Transverse colon (tissue), 4 donors: ENCODE measurements around the gene RMI1. TPM values are rescaled to one million over a fixed set of nuclear protein-coding genes. Genes with fewer than 3 reads are reported as not detected.
A peak's percentile ranks its signal among the peaks of the same experiment; 100 is the strongest.

Source experiments
- DNase-seq: peaks from one replicate; pipeline ENCODE4 v3.0.0-alpha.2; 2019
- H3K27ac ChIP-seq, 4 donors: fragments of 200-600 bp; sonication (generic); 2 replicates each; pipeline ENCODE4 v1.5.1; 2016 to 2018; ENCODE audit warnings: inconsistent platforms in 4 of 4
- H3K27me3 ChIP-seq: fragments of 200-600 bp; sonication (generic); 2 replicates; pipeline ENCODE4 v1.5.1; 2017; ENCODE audit warnings: inconsistent platforms
- H3K36me3 ChIP-seq, 4 donors: fragments of 200-600 bp; sonication (generic); 2 replicates each; pipeline ENCODE4 v1.5.1; 2017 to 2019; ENCODE audit warnings: inconsistent platforms in 4 of 4
- H3K4me1 ChIP-seq, 4 donors: fragments of 200-600 bp; sonication (generic); 2 replicates each; pipeline ENCODE4 v1.5.1; 2017 to 2020; ENCODE audit warnings: inconsistent platforms in 4 of 4
- H3K4me3 ChIP-seq, 4 donors: fragments of 200-600 bp; sonication (generic); 1 replicate in 1 of 4; 2 replicates in 3 of 4; pipeline versions ENCODE4 v1.5.1 to v1.6.1; 2017 to 2019; ENCODE audit warnings: inconsistent platforms in 4 of 4
- H3K9me3 ChIP-seq, 2 donors: fragments of 200-600 bp; sonication (generic); 2 replicates each; pipeline ENCODE4 v1.5.1; 2017 to 2019; ENCODE audit warnings: inconsistent platforms in 2 of 2
- EP300 ChIP-seq: sonication (generic); formaldehyde crosslinking; IDR thresholded peaks from one replicate; pipeline ENCODE4 v1.6.1; 2017; ENCODE audit warnings: antibody characterized with exemption, low read depth
- POLR2A ChIP-seq: fragments of 450-650 bp; IDR thresholded peaks from one replicate; pipeline ENCODE4 v1.6.1; 2016; ENCODE audit warnings: antibody characterized with exemption, mild to moderate bottlenecking, moderate library complexity
- POLR2AphosphoS5 ChIP-seq, 3 donors: sonication (generic); formaldehyde crosslinking; IDR thresholded peaks; one replicate each; pipeline ENCODE4 v1.6.1; 2016; ENCODE audit warnings: antibody characterized with exemption in 3 of 3
- WGBS, 2 donors: methylation state at CpG; one replicate each; pipeline ENCODE4 v1.1.5; 2018; ENCODE audit warnings: low coverage in 1 of 2; 5-methylcytosine and 5-hydroxymethylcytosine counted together
- in situ Hi-C, 4 donors: fragments of 200-750 bp; cut with MboI; loops; one replicate each; pipeline versions ENCODE4 v1.15.0 to v1.15.1; 2017; ENCODE audit warnings: low sequenced_read_pairs in 3 of 4, low pct_ligation_motif_present in 1 of 4, low pct_unique_long_range_greater_than_20kb in 1 of 4
- intact Hi-C: fragments of 100-400 bp; cut with DNase I; formaldehyde crosslinking; loops from one replicate; pipeline ENCODE4 v1.15.1; 2023; ENCODE audit warnings: low total_unique reads
- total RNA-seq, 4 donors: library from RNA; depleted of rRNA; stranded (reverse); fragments of >200 nt; gene quantifications; one replicate each; pipeline ENCODE4 v1.1.0, GENCODE V29; 2016
- TF ChIP-seq, protein P1 (sequence below), 5 experiments: fragments of 200-600 bp in 3 of 5; fragments of 450-650 bp in 2 of 5; sonication (generic) in 3 of 5; IDR thresholded peaks; 1 replicate in 2 of 5; 2 replicates in 3 of 5; pipeline ENCODE4 v1.5.1; 2016 to 2017; ENCODE audit warnings: antibody characterized with exemption in 5 of 5, inconsistent platforms in 3 of 5, mild to moderate bottlenecking in 2 of 5, moderate library complexity in 1 of 5

The RMI1 gene
- total RNA-seq, 4 donors from 2014 or later, result 1.8 to 13.1 (median 9.1) TPM

DNA sequence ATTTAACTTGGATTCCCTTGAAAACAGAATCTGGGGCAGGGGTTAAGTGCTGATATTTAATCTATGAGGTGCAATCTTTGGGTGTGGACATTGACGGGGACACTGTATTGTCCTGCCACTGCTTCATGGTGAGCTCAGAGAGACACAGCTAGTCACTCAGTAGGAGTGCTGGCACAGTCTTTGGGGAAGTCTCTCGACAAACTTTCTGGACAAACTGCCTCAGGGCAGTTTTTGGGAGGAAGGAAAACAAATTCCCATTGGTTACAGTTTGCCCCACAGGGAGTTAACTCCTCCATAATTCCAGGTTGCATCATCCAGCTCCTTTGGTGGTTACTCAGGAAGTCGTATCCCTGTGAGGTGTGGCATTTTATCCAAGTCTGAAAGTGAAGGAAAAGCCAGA lies 18.4 kb upstream of the RMI1 start:
- H3K36me3 ChIP-seq, result peaks cover 0 to 4% (median 0%) of the 10 kb centered on the region in 4 donors
- intact Hi-C loops (no loop called here), in situ Hi-C loops (loop anchor here in 1 of 4 donors (25.0 kb wide), 1 partner anchor 1975 kb away; the partner anchor contains the start of gene NAA35)
- peaks cover 2 to 7% (median 3%) of the 10 kb centered on the region in 4 donors for H3K4me1 ChIP-seq
- no peak for TF ChIP-seq POLR2A
- TF ChIP-seq, protein P1, sequence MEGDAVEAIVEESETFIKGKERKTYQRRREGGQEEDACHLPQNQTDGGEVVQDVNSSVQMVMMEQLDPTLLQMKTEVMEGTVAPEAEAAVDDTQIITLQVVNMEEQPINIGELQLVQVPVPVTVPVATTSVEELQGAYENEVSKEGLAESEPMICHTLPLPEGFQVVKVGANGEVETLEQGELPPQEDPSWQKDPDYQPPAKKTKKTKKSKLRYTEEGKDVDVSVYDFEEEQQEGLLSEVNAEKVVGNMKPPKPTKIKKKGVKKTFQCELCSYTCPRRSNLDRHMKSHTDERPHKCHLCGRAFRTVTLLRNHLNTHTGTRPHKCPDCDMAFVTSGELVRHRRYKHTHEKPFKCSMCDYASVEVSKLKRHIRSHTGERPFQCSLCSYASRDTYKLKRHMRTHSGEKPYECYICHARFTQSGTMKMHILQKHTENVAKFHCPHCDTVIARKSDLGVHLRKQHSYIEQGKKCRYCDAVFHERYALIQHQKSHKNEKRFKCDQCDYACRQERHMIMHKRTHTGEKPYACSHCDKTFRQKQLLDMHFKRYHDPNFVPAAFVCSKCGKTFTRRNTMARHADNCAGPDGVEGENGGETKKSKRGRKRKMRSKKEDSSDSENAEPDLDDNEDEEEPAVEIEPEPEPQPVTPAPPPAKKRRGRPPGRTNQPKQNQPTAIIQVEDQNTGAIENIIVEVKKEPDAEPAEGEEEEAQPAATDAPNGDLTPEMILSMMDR (IDR thresholded peaks at IDR 0.05), result no peak
- no peak for TF ChIP-seq EP300
- no peak for TF ChIP-seq POLR2AphosphoS5 (IDR thresholded peaks at IDR 0.05)
- no peaks in the 10 kb centered on the region for H3K27me3 ChIP-seq
- no peaks in the 10 kb centered on the region for H3K9me3 ChIP-seq
- peak overlapping the region in 3 of 4 donors; percentile 10 to 23 (median 13) for H3K27ac ChIP-seq
- WGBS, 2 donors, result 17 to 55% methylated on average over 2 to 3 of the region's 3 CpGs
- no peak for DNase-seq
- H3K4me3 ChIP-seq, result no peak overlapping the region

DNA sequence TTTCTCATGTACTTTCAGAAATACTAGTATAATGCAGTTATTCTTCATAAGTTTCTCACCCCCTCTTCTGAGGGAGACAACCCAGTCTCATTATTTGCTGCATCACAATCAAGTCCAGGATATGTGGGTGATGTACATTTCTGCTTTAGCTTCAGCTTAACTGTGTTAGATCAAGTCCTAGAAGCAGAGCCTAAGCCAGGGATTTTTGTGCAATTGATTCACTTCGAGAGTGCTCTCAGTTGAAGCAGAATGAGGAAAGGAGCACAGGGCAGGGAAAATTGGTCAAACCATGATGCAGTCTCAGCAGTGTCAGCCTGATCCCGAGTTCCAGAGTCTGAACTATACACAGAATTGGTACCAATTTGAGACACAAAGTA lies 15.6 kb upstream of the RMI1 start:
- no peak for TF ChIP-seq POLR2A
- peak in 2 of 3 donors; percentile 2 to 28 for TF ChIP-seq POLR2AphosphoS5 (IDR thresholded peaks at IDR 0.05)
- TF ChIP-seq, protein P1 (IDR thresholded peaks at IDR 0.05), result no peak
- intact Hi-C loops, result no loop called here

DNA sequence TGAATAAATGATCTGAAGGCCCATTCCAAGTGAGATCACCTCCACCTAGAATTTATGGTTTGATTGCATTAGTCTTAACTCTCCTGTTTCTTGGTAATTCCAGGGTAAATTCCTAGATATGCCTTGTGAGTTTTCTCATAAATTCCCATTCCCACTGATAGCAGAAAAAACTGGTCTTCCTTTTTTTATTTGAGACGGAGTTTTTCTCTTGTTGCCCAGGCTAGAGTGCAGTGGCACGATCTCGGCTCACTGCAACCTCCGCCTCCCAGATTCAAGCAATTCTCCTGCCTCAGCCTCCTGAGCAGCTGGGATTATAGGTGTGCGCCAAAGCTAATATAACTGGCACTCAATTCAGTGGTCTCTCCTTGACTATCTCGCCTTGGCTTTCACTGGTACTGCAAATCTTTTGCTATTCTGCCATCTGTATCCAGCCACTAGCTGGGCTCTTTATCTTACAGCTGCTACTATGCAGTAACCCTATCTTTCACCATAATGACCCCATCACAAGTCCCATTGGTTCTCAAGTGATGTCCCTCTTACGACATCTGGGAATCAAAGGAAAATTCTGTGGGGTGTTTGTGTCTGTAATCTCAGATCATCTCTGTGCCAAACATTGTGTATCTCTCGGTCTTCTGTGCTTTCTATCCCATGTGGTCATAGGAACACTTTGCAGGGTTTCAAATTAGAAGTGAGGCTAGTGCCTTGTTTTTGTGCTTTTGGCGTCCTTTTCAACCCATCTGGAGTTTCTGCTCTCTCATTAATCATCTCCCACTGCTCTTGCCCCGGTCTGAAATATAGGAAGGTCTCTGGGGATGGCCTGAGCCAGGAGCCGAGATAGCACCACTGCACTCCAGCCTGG lies 15.0 kb upstream of the RMI1 start:
- 70 to 76% methylated on average over 4 to 11 of the region's 11 CpGs for whole genome bisulfite sequencing, 2 donors
- H3K27ac ChIP-seq, result no peak overlapping the region

More for the DNA sequence above, 15.6 kb upstream of the RMI1 start:
- in situ Hi-C loops, result loop anchor here in 1 of 4 donors (25.0 kb wide), 1 partner anchor 1972 kb away; the partner anchor contains the start of gene NAA35
- DNase-seq, result no peak
- Histone ChIP-seq H3K27ac (no peak overlapping the region), H3K4me1 (peaks cover 0 to 3% (median 0%) of the 10 kb centered on the region in 4 donors), H3K27me3 (no peaks in the 10 kb centered on the region), H3K36me3 (peaks cover 0 to 30% (median 12%) of the 10 kb centered on the region in 4 donors), H3K4me3 (no peak overlapping the region), H3K9me3 (no peaks in the 10 kb centered on the region)
- WGBS, 2 donors, result 50 to 61% methylated on average over 2 of the region's 2 CpGs

DNA sequence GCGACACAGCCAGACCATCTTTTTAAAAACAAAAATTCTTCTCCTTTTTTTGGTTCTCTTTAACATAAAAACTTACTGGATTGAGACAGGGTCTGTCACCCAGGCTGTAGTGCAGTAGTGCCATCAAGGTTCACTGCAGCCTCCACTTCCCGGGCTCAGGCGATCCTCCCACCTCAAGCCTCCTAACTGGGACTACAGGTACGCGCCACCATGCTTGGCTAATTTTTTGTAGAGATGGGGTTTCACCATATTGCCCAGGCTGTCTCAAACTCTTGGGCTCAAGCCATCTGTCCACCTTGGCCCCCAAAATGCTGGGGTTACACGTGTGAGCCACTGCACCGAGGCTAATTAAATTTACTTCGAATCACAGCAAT lies 14.4 kb upstream of the RMI1 start:
- H3K4me3 ChIP-seq, result no peak overlapping the region
- DNase-seq, result no peak
- WGBS, 2 donors, result 77 to 89% methylated on average over 8 of the region's 8 CpGs
- H3K36me3 ChIP-seq, result peaks cover 0 to 42% (median 18%) of the 10 kb centered on the region in 4 donors
- H3K9me3 ChIP-seq, result no peaks in the 10 kb centered on the region
- no peak overlapping the region for H3K27ac ChIP-seq
- no peaks in the 10 kb centered on the region for H3K27me3 ChIP-seq
- intact Hi-C loops (no loop called here), in situ Hi-C loops (loop anchor here in 1 of 4 donors (25.0 kb wide), 1 partner anchor 1971 kb away; the partner anchor contains the start of gene NAA35)
- peaks cover 0 to 3% (median 0%) of the 10 kb centered on the region in 4 donors for H3K4me1 ChIP-seq
- TF ChIP-seq POLR2AphosphoS5 (IDR thresholded peaks at IDR 0.05) (peak in 1 of 3 donors; percentile 4), EP300 (no peak), POLR2A (no peak)
- TF ChIP-seq, protein P1 (IDR thresholded peaks at IDR 0.05), result no peak

More for the DNA sequence above, 15.0 kb upstream of the RMI1 start:
- Histone ChIP-seq H3K36me3 (peaks cover 0 to 36% (median 15%) of the 10 kb centered on the region in 4 donors), H3K9me3 (no peaks in the 10 kb centered on the region), H3K27me3 (no peaks in the 10 kb centered on the region), H3K4me3 (no peak overlapping the region), H3K4me1 (peaks cover 0 to 3% (median 0%) of the 10 kb centered on the region in 4 donors)
- no peak for DNase-seq
- intact Hi-C loops (no loop called here), in situ Hi-C loops (loop anchor here in 1 of 4 donors (25.0 kb wide), 1 partner anchor 1972 kb away; the partner anchor contains the start of gene NAA35)
- TF ChIP-seq POLR2AphosphoS5 (IDR thresholded peaks at IDR 0.05) (no peak), POLR2A (peak; percentile 10)
- TF ChIP-seq, protein P1 (IDR thresholded peaks at IDR 0.05), result no peak
